Measurements from ENCODE around the gene ANKRD50.

GRCh38 chr4:124748965-124749364 is 36.4 kb upstream of the ANKRD50 start:
- TF ChIP-seq CTCF (IDR thresholded peaks at IDR 0.05; ENCODE audit: low read length) (no peak), EZH2 (IDR thresholded peaks at IDR 0.05; ENCODE audit: borderline replicate concordance, low read length) (no peak)
